Kidney (tissue), 14 donors: ENCODE measurements around the gene CFAP92. TPM values are rescaled to one million over a fixed set of nuclear protein-coding genes. Genes with fewer than 3 reads are reported as not detected.

Experiments used
- DNase-seq, 5 donors: peaks; one replicate each; pipeline ENCODE4 v3.0.0-alpha.2; 2013 to 2020
- FAIRE-seq: peaks from 2 replicates; lab custom pipeline; 2012; peaks lifted over from hg19 to GRCh38; lab: Jason Lieb, UNC
- H3K27ac ChIP-seq, 2 donors: one replicate each; pipeline ENCODE4 v1.7.0; 2013; ENCODE audit warnings: low read depth in 2 of 2, low read length in 2 of 2, inconsistent platforms in 1 of 2
- H3K27me3 ChIP-seq: one replicate; pipeline ENCODE4 v1.7.1; 2013; ENCODE audit warnings: low read length, inconsistent platforms; ENCODE audit not compliant: control insufficient read depth, insufficient read depth
- H3K36me3 ChIP-seq, 3 donors: one replicate each; pipeline versions ENCODE4 v1.7.0 to v1.7.1; 2013; ENCODE audit warnings: low read length in 3 of 3, control low read depth in 1 of 3, inconsistent platforms in 1 of 3; ENCODE audit not compliant: insufficient read depth in 3 of 3, control insufficient read depth in 2 of 3
- H3K4me1 ChIP-seq, 3 donors: one replicate each; pipeline versions ENCODE4 v1.7.0 to v1.7.1; 2013; ENCODE audit warnings: low read length in 3 of 3, inconsistent platforms in 1 of 3, low read depth in 1 of 3; ENCODE audit not compliant: control insufficient read depth in 2 of 3, insufficient read depth in 2 of 3
- H3K4me3 ChIP-seq, 3 donors: one replicate each; pipeline versions ENCODE4 v1.7.0 to v1.8.1; 2013; ENCODE audit warnings: low read length in 3 of 3, control low read depth in 1 of 3, inconsistent platforms in 1 of 3
- H3K9ac ChIP-seq, 3 donors: one replicate each; pipeline versions ENCODE4 v1.7.0 to v1.7.1; 2013; ENCODE audit warnings: low read length in 3 of 3, control low read depth in 1 of 3, inconsistent platforms in 1 of 3
- H3K9me3 ChIP-seq, 3 donors: one replicate each; pipeline versions ENCODE4 v1.7.0 to v1.7.1; 2013; ENCODE audit warnings: low read length in 3 of 3, control low read depth in 1 of 3, inconsistent platforms in 1 of 3; ENCODE audit not compliant: control insufficient read depth in 2 of 3, insufficient read depth in 1 of 3
- intact Hi-C: fragments of 100-400 bp; cut with DNase I; formaldehyde crosslinking; loops from one replicate; pipeline ENCODE4 v1.11.1; 2022
- polyA plus RNA-seq: library from polyadenylated mRNA; stranded (reverse); fragments of 350-450 nt; fragmentation: Illumina TruSeq; extraction: RNeasy Lipid Tissue Mini Kit (QIAGEN cat#74804); gene quantifications from one replicate; pipeline ENCODE4 v1.2.3, GENCODE V29; 2014; ENCODE audit warnings: low read depth, low replicate concordance; ENCODE audit not compliant: insufficient read depth
- total RNA-seq: library from RNA; stranded (reverse); fragmentation: NEBNext Ultra II Directional; extraction: Animal tissue kit (Norgen Biotek cat#: 25700); gene quantifications from one replicate; pipeline ENCODE4 v1.2.1, GENCODE V29; 2021
- TF ChIP-seq, protein P1 (sequence below): IDR thresholded peaks from 3 replicates; pipeline ENCODE4 v1.5.1; 2012; ENCODE audit warnings: mild to moderate bottlenecking, moderate library complexity, borderline replicate concordance; ENCODE audit not compliant: insufficient read depth; ENCODE audit errors: extremely low read depth
- donor health status: control.
- donor health status: control.
- donor health status: control.
- donor health status: control.
- donor health status: control.
- donor health status: DM: yes; HTN: yes; CAD: no.
- donor health status: Normal renal cell carcinoma (clear cell type).

The CFAP92 gene
- total and polyA plus RNA-seq, 2 donors from 2014 or later = 0.56 to 0.60 TPM

DNA sequence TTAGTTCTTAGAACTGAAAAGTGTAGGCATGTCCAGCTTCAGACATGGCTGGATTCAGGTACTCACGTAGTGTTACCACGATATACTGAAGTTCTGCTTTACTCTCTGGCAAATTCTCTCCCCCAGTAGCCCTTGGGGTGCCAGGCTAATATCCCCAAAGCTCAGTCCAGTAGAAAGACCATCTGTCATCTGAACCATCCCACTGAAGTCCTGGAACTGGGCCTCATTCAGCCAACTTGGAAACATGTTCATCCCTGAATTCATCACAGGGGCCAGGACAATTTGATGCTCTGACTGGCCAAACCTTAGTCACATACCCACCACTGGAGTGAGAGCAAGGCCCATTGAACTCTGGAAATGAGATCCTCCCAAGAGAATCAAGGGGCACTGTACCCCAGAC is 15.4 kb upstream of the CFAP92 start:
- no peak overlapping the region for H3K9ac ChIP-seq
- TF ChIP-seq, protein P1, sequence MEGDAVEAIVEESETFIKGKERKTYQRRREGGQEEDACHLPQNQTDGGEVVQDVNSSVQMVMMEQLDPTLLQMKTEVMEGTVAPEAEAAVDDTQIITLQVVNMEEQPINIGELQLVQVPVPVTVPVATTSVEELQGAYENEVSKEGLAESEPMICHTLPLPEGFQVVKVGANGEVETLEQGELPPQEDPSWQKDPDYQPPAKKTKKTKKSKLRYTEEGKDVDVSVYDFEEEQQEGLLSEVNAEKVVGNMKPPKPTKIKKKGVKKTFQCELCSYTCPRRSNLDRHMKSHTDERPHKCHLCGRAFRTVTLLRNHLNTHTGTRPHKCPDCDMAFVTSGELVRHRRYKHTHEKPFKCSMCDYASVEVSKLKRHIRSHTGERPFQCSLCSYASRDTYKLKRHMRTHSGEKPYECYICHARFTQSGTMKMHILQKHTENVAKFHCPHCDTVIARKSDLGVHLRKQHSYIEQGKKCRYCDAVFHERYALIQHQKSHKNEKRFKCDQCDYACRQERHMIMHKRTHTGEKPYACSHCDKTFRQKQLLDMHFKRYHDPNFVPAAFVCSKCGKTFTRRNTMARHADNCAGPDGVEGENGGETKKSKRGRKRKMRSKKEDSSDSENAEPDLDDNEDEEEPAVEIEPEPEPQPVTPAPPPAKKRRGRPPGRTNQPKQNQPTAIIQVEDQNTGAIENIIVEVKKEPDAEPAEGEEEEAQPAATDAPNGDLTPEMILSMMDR = no peak
- H3K36me3 ChIP-seq = no peaks in the 10 kb centered on the region
- no peaks in the 10 kb centered on the region for H3K9me3 ChIP-seq
- intact Hi-C loops = no loop called here
- FAIRE-seq (no peak), DNase-seq (no peak)
- no peak overlapping the region for H3K27ac ChIP-seq
- H3K27me3 ChIP-seq = peaks cover 7% of the 10 kb centered on the region
- peaks cover 0 to 8% (median 0%) of the 10 kb centered on the region in 3 donors for H3K4me1 ChIP-seq
- no peak overlapping the region for H3K4me3 ChIP-seq

DNA sequence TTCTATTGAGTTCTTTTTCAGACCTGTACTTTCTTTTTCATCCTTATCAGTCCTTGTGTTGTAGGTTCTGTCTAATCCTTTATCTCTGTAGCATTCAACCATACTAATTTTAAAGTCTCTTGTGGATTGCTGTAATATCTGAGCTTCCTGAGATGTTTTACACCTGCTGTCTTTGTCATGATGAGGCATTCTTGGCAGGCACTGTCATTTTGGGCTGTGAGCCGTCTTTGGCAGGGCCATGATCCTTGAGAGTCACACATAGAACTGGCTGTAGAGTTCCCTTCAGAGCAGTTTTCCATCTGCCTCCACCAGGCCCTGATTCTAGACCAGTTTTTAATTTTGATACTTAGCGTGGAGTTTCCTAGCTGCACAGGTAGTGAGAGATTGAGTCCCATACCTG is 13.9 kb upstream of the CFAP92 start:
- Histone ChIP-seq H3K4me1 (peaks cover 0 to 17% (median 0%) of the 10 kb centered on the region in 3 donors), H3K36me3 (no peaks in the 10 kb centered on the region), H3K27ac (no peak overlapping the region), H3K9ac (no peak overlapping the region), H3K27me3 (peaks cover 11% of the 10 kb centered on the region), H3K9me3 (no peaks in the 10 kb centered on the region), H3K4me3 (no peak overlapping the region)
- TF ChIP-seq, protein P1 = no peak
- DNase-seq (no peak), FAIRE-seq (no peak)
- intact Hi-C loops = no loop called here

DNA sequence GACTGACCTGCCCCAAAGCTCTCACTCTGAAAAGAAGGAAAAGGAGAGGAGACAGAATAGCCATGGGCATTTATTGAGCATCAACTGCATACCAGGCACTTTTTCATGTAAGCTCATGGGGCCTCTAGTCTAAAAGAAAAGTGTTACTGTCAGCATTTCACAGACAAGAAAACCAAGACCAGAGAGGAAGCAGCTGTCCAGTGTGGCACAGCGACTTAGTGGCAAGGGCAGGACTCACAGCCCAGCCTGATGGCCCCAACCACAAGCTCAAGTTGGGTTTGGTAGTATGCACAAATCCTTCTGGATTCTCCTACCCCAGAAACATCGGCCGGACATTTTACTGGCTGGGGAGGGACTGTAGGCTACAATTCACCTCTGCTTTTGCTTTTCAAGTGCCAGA is 13.0 kb upstream of the CFAP92 start:
- H3K27me3 ChIP-seq = peaks cover 17% of the 10 kb centered on the region
- DNase-seq = no peak
- H3K9ac ChIP-seq = no peak overlapping the region
- no peaks in the 10 kb centered on the region for H3K9me3 ChIP-seq
- no peak overlapping the region for H3K27ac ChIP-seq
- intact Hi-C loops = no loop called here
- H3K4me1 ChIP-seq = peaks cover 0 to 20% (median 0%) of the 10 kb centered on the region in 3 donors
- no peak overlapping the region for H3K4me3 ChIP-seq
- TF ChIP-seq, protein P1 = no peak
- no peak for FAIRE-seq
- H3K36me3 ChIP-seq = no peaks in the 10 kb centered on the region
